PC-3 (cell line): ENCODE results near the gene KPNA5. TPM values are rescaled to one million over a fixed set of nuclear protein-coding genes. Genes with fewer than 3 reads are reported as not detected.

Source experiments
- ATAC-seq: fragments of 200-7000 bp; cut with Tn5 transposase; 2 replicates; pipeline ENCODE4 v1.9.1; 2020; ENCODE audit warnings: mild to moderate bottlenecking, moderate library complexity
- BruUV-seq: library from RNA; stranded (reverse); fragments of 400-500 nt; replicated peaks from 2 replicates; lab custom pipeline; 2021; lab: Mats Ljungman, UMichigan
- CTCF ChIA-PET: fragments of 300-600 bp; sonication (Branson Sonifier 250); formaldehyde crosslinking; loops from one replicate; lab custom pipeline; 2022; ENCODE audit warnings: antibody characterized with exemption; lab: Charles Lee
- POLR2A ChIA-PET: fragments of 300-600 bp; sonication (Branson Sonifier 250); formaldehyde crosslinking; loops from one replicate; lab custom pipeline; 2022; ENCODE audit warnings: antibody characterized with exemption; ENCODE audit not compliant: unreplicated experiment; lab: Charles Lee
- DNase-seq: peaks from one replicate; pipeline ENCODE4 v3.0.0-alpha.2; 2015
- H2AFZ ChIP-seq: fragments of 300-600 bp; sonication (generic); 2 replicates; pipeline ENCODE4 v1.6.0; 2016; ENCODE audit warnings: antibody characterized with exemption, low read length
- H3F3A ChIP-seq: fragments of 300-600 bp; sonication (generic); one replicate; pipeline ENCODE4 v1.6.0; 2017; ENCODE audit warnings: antibody characterized with exemption, low read length, control low read depth, mild to moderate bottlenecking; ENCODE audit not compliant: unreplicated experiment
- H3K27ac ChIP-seq: fragments of 300-600 bp; sonication (generic); 2 replicates; pipeline ENCODE4 v1.5.1; 2016; ENCODE audit warnings: mild to moderate bottlenecking, low read length
- H3K27me3 ChIP-seq: fragments of 300-600 bp; sonication (generic); 2 replicates; pipeline ENCODE4 v1.6.1; 2016; ENCODE audit warnings: low read length, mixed read lengths
- H3K36me3 ChIP-seq: fragments of 300-600 bp; sonication (generic); 2 replicates; pipeline ENCODE4 v1.6.1; 2016; ENCODE audit warnings: low read depth, mixed run types, low read length, mixed read lengths
- H3K4me1 ChIP-seq: fragments of 300-600 bp; sonication (generic); 2 replicates; pipeline ENCODE4 v1.5.1; 2016; ENCODE audit warnings: low read length; ENCODE audit not compliant: insufficient read depth
- H3K4me2 ChIP-seq: fragments of 300-600 bp; sonication (generic); 2 replicates; pipeline ENCODE4 v1.6.0; 2016; ENCODE audit warnings: low read length
- H3K4me3 ChIP-seq: fragments of 300-600 bp; sonication (generic); 2 replicates; pipeline ENCODE4 v1.5.1; 2016; ENCODE audit warnings: mild to moderate bottlenecking, low read length, mixed read lengths
- H3K79me2 ChIP-seq: fragments of 300-600 bp; sonication (generic); 2 replicates; pipeline ENCODE4 v1.6.1; 2017; ENCODE audit warnings: low read length, mixed read lengths
- H3K9ac ChIP-seq: fragments of 300-600 bp; sonication (generic); 2 replicates; pipeline ENCODE4 v1.6.0; 2016; ENCODE audit warnings: mild to moderate bottlenecking, low read length
- H3K9me2 ChIP-seq: fragments of 300-600 bp; sonication (generic); replicated peaks from 2 replicates; pipeline ENCODE4 v1.6.1; 2016; ENCODE audit warnings: mixed run types, low read length, mixed read lengths
- H3K9me3 ChIP-seq: fragments of 300-600 bp; sonication (generic); 2 replicates; pipeline ENCODE4 v1.6.1; 2016; ENCODE audit warnings: low read length, mixed read lengths
- H4K20me1 ChIP-seq: fragments of 300-600 bp; sonication (generic); 2 replicates; pipeline ENCODE4 v1.6.1; 2016; ENCODE audit warnings: low read length, mixed read lengths
- CTCF ChIP-seq: fragments of 300-600 bp; sonication (generic); conservative IDR thresholded peaks from 2 replicates; pipeline ENCODE4 v1.5.1; 2017; ENCODE audit warnings: antibody characterized with exemption, low read depth, mild to moderate bottlenecking, low read length
- EZH2 ChIP-seq: fragments of 300-600 bp; sonication (generic); IDR thresholded peaks from one replicate; pipeline ENCODE4 v1.6.1; 2017; ENCODE audit warnings: antibody characterized with exemption, mild to moderate bottlenecking, low read length; ENCODE audit not compliant: unreplicated experiment
- EZH2phosphoT487 ChIP-seq: fragments of 300-600 bp; sonication (generic); IDR thresholded peaks from 2 replicates; pipeline ENCODE4 v1.6.1; 2018; ENCODE audit warnings: mild to moderate bottlenecking, antibody characterized with exemption, low read length, borderline replicate concordance
- intact Hi-C: fragments of 100-400 bp; cut with micrococcal nuclease; formaldehyde crosslinking; loops from 2 replicates; pipeline ENCODE4 v1.9.0; 2023
- total RNA-seq: library from RNA; depleted of rRNA; stranded (reverse); fragments of >200 nt; gene quantifications from 2 replicates; pipeline ENCODE4 v1.2.3, GENCODE V29; 2014

The KPNA5 gene
- total RNA-seq, 1 experiment from 2014 or later = 4.9 TPM

GRCh38 chr6:116672306-116672705 is 8.7 kb upstream of the KPNA5 start:
- H3K4me3 ChIP-seq = no peak overlapping the region
- TF ChIP-seq CTCF = no peak
- TF ChIP-seq EZH2 = no peak
- TF ChIP-seq EZH2phosphoT487 = no peak
- no peak for DNase-seq
- H3K79me2 ChIP-seq = peaks cover 13% of the 10 kb centered on the region
- H3K27ac ChIP-seq = no peak overlapping the region
- no peaks in the 10 kb centered on the region for H4K20me1 ChIP-seq
- ChIA-PET CTCF (no interaction called here), POLR2A (no interaction called here)
- no peak for ATAC-seq
- intact Hi-C loops = no loop called here
- no TSS peak for BruUV-seq
- no peaks in the 10 kb centered on the region; the same call in 1 of the 2 replicates for H3K4me1 ChIP-seq
- no peak overlapping the region for H2AFZ ChIP-seq
- H3K4me2 ChIP-seq = no peak overlapping the region
- H3K9ac ChIP-seq = no peak overlapping the region
- no peaks in the 10 kb centered on the region for H3K9me2 ChIP-seq
- no peaks in the 10 kb centered on the region for H3K9me3 ChIP-seq
- no peaks in the 10 kb centered on the region for H3K27me3 ChIP-seq
- H3K36me3 ChIP-seq = no peaks in the 10 kb centered on the region
- H3F3A ChIP-seq = no peaks in the 10 kb centered on the region

GRCh38 chr6:116676021-116676420 is 5.0 kb upstream of the KPNA5 start:
- no peaks in the 10 kb centered on the region for H3K27me3 ChIP-seq
- TF ChIP-seq CTCF (no peak), EZH2phosphoT487 (no peak), EZH2 (no peak)
- no peak overlapping the region for H3K9ac ChIP-seq
- DNase-seq = no peak
- intact Hi-C loops = no loop called here
- H3K4me2 ChIP-seq = no peak overlapping the region
- no peaks in the 10 kb centered on the region for H3K9me2 ChIP-seq
- H3K4me1 ChIP-seq = no peaks in the 10 kb centered on the region
- no TSS peak for BruUV-seq
- no peak overlapping the region for H3K4me3 ChIP-seq
- ChIA-PET CTCF (no interaction called here), POLR2A (no interaction called here)
- H2AFZ ChIP-seq = no peak overlapping the region
- no peaks in the 10 kb centered on the region for H3K36me3 ChIP-seq
- H4K20me1 ChIP-seq = no peaks in the 10 kb centered on the region
- H3K9me3 ChIP-seq = no peaks in the 10 kb centered on the region
- no peak for ATAC-seq
- H3F3A ChIP-seq = no peaks in the 10 kb centered on the region
- no peak overlapping the region for H3K27ac ChIP-seq
- H3K79me2 ChIP-seq = no peaks in the 10 kb centered on the region

GRCh38 chr6:116682334-116682712 is 1.3 kb downstream of the KPNA5 start:
- Histone ChIP-seq H4K20me1 (no peaks in the 10 kb centered on the region), H3K36me3 (no peaks in the 10 kb centered on the region), H3K4me3 (peak overlapping the region; percentile 95), H3K9ac (peak overlapping the region; percentile 83; the same call in 1 of the 2 replicates), H3K27ac (no peak overlapping the region), H3K4me2 (peak overlapping the region; percentile 95), H3K9me3 (no peaks in the 10 kb centered on the region), H3K27me3 (no peaks in the 10 kb centered on the region), H2AFZ (no peak overlapping the region), H3K79me2 (peaks cover 50% of the 10 kb centered on the region), H3K9me2 (no peaks in the 10 kb centered on the region), H3F3A (no peaks in the 10 kb centered on the region), H3K4me1 (peaks cover 8% of the 10 kb centered on the region)
- intact Hi-C loops = no loop called here
- BruUV-seq = no TSS peak
- ChIA-PET POLR2A (no interaction called here), CTCF (no interaction called here)
- DNase-seq = peak; percentile 16
- TF ChIP-seq EZH2 (no peak), EZH2phosphoT487 (no peak), CTCF (no peak)
- no peak for ATAC-seq
